ENCODE data around the gene ATXN1. TPM values are rescaled to one million over a fixed set of nuclear protein-coding genes. Genes with fewer than 3 reads are reported as not detected.

ATXN1 gene
- total RNA-seq, 1 experiment from 2014 or later = 25.6 TPM

GRCh38 chr6:16295060-16295459, 466.2 kb downstream of the ATXN1 start:
- POLR2A ChIA-PET (ENCODE audit: low non-redundant PET) = no interaction called here
- Histone ChIP-seq H3K4me1 (ENCODE audit: insufficient read depth, low read length, poor library complexity, severe bottlenecking) (no peaks in the 10 kb centered on the region), H3K36me3 (ENCODE audit: insufficient read depth, low read length, poor library complexity, severe bottlenecking) (no peaks in the 10 kb centered on the region), H3K27me3 (replicated peaks; ENCODE audit: insufficient read depth, low read depth, low read length, poor library complexity) (no peaks in the 10 kb centered on the region), H3K27ac (ENCODE audit: low read depth, low read length, poor library complexity, severe bottlenecking) (no peak overlapping the region), H3K9me3 (ENCODE audit: low read depth, low read length, poor library complexity, severe bottlenecking) (no peaks in the 10 kb centered on the region), H3K4me3 (ENCODE audit: low read depth, low read length, poor library complexity, severe bottlenecking) (no peak overlapping the region)
- DNase-seq (ENCODE audit: low spot score) = no peak
- TF ChIP-seq CTCF (conservative IDR thresholded peaks at IDR 0.05; ENCODE audit: low read depth, low read length) (no peak), EZH2 (IDR thresholded peaks at IDR 0.05; ENCODE audit: borderline replicate concordance, low read depth, low read length, poor library complexity, severe bottlenecking) (no peak)
- intact Hi-C loops (cut with micrococcal nuclease; ENCODE audit: unreplicated experiment) = no loop called here
- CTCF ChIA-PET = no interaction called here
- no TSS peak for BruUV-seq (replicated peaks)

GRCh38 chr6:16294371-16294770, 466.9 kb downstream of the ATXN1 start:
- H3K27ac ChIP-seq (ENCODE audit: low read depth, low read length, poor library complexity, severe bottlenecking) = no peak overlapping the region
- no peak for TF ChIP-seq EZH2 (IDR thresholded peaks at IDR 0.05; ENCODE audit: borderline replicate concordance, low read depth, low read length, poor library complexity, severe bottlenecking)
- POLR2A ChIA-PET (ENCODE audit: low non-redundant PET) = no interaction called here
- BruUV-seq (replicated peaks) = no TSS peak
- CTCF ChIA-PET = no interaction called here
- H3K4me1 ChIP-seq (ENCODE audit: insufficient read depth, low read length, poor library complexity, severe bottlenecking) = no peaks in the 10 kb centered on the region
- H3K4me3 ChIP-seq (ENCODE audit: low read depth, low read length, poor library complexity, severe bottlenecking) = no peak overlapping the region
- no peaks in the 10 kb centered on the region for H3K36me3 ChIP-seq (ENCODE audit: insufficient read depth, low read length, poor library complexity, severe bottlenecking)
- H3K9me3 ChIP-seq (ENCODE audit: low read depth, low read length, poor library complexity, severe bottlenecking) = no peaks in the 10 kb centered on the region
- intact Hi-C loops (cut with micrococcal nuclease; ENCODE audit: unreplicated experiment) = no loop called here
- DNase-seq (ENCODE audit: low spot score) = no peak
- no peaks in the 10 kb centered on the region for H3K27me3 ChIP-seq (replicated peaks; ENCODE audit: insufficient read depth, low read depth, low read length, poor library complexity)

GRCh38 chr6:16292942-16293341, 468.3 kb downstream of the ATXN1 start:
- Histone ChIP-seq H3K27ac (ENCODE audit: low read depth, low read length, poor library complexity, severe bottlenecking) (no peak overlapping the region), H3K36me3 (ENCODE audit: insufficient read depth, low read length, poor library complexity, severe bottlenecking) (no peaks in the 10 kb centered on the region), H3K9me3 (ENCODE audit: low read depth, low read length, poor library complexity, severe bottlenecking) (no peaks in the 10 kb centered on the region), H3K4me3 (ENCODE audit: low read depth, low read length, poor library complexity, severe bottlenecking) (no peak overlapping the region), H3K4me1 (ENCODE audit: insufficient read depth, low read length, poor library complexity, severe bottlenecking) (no peaks in the 10 kb centered on the region), H3K27me3 (replicated peaks; ENCODE audit: insufficient read depth, low read depth, low read length, poor library complexity) (no peaks in the 10 kb centered on the region)
- no peak for DNase-seq (ENCODE audit: low spot score)
- no peak for TF ChIP-seq EZH2 (IDR thresholded peaks at IDR 0.05; ENCODE audit: borderline replicate concordance, low read depth, low read length, poor library complexity, severe bottlenecking)
- TF ChIP-seq CTCF (conservative IDR thresholded peaks at IDR 0.05; ENCODE audit: low read depth, low read length) = no peak
- ChIA-PET POLR2A (ENCODE audit: low non-redundant PET) (no interaction called here), CTCF (no interaction called here)
- intact Hi-C loops (cut with micrococcal nuclease; ENCODE audit: unreplicated experiment) = no loop called here
- BruUV-seq (replicated peaks) = no TSS peak

- no peak for TF ChIP-seq EZH2 (IDR thresholded peaks at IDR 0.05; ENCODE audit: borderline replicate concordance, low read depth, low read length, poor library complexity, severe bottlenecking)
- TF ChIP-seq CTCF (conservative IDR thresholded peaks at IDR 0.05; ENCODE audit: low read depth, low read length) = no peak
- Histone ChIP-seq H3K9me3 (ENCODE audit: low read depth, low read length, poor library complexity, severe bottlenecking) (no peaks in the 10 kb centered on the region), H3K4me1 (ENCODE audit: insufficient read depth, low read length, poor library complexity, severe bottlenecking) (no peaks in the 10 kb centered on the region), H3K27ac (ENCODE audit: low read depth, low read length, poor library complexity, severe bottlenecking) (no peak overlapping the region), H3K36me3 (ENCODE audit: insufficient read depth, low read length, poor library complexity, severe bottlenecking) (no peaks in the 10 kb centered on the region), H3K4me3 (ENCODE audit: low read depth, low read length, poor library complexity, severe bottlenecking) (no peak overlapping the region), H3K27me3 (replicated peaks; ENCODE audit: insufficient read depth, low read depth, low read length, poor library complexity) (no peaks in the 10 kb centered on the region)
- intact Hi-C loops (cut with micrococcal nuclease; ENCODE audit: unreplicated experiment) = no loop called here
- DNase-seq (ENCODE audit: low spot score) = no peak
- CTCF ChIA-PET = no interaction called here
- POLR2A ChIA-PET (ENCODE audit: low non-redundant PET) = no interaction called here
- no TSS peak for BruUV-seq (replicated peaks)
Observed at GRCh38 chr6:16292432-16292831, 468.8 kb downstream of the ATXN1 start.
